ENCODE results near the gene HAUS7.
A peak's percentile ranks its signal among the peaks of the same experiment; 100 is the strongest.

HAUS7 gene

DNA sequence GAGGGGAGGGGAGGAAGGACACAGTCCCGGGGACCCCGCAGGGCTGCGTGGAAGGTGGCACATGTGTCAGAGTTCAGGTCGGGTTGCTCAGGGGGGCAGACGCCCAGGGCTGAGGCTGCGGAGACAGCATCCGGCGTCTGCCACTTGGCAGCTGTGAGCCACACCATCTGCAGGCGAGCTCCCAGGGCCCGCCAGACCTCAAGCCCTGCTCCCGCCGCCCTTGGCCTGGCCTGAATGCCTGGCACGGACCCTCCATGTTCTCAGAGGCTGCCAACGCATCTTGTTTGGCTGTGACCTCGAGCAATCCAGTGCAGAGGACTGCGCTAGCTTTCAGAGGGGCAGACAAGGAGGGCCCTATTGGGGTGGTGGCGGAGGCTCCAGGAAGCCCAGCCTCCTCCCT lies 29.5 kb upstream of the HAUS7 start:
- peaks cover 17% of the 10 kb centered on the region for H3K4me1 ChIP-seq (ENCODE audit: control insufficient read depth, insufficient read depth, low read depth, low read length)
- no peak overlapping the region for H3K18ac ChIP-seq (ENCODE audit: low read depth in 1 of 2, low read length in 2 of 2)
- H3K9ac ChIP-seq (ENCODE audit: low read length), result no peak overlapping the region
- H2BK5ac ChIP-seq (ENCODE audit: low read depth, low read length, poor library complexity, severe bottlenecking), result no peak overlapping the region
- H2BK12ac ChIP-seq (ENCODE audit: low read length in 2 of 2), result no peak overlapping the region
- no peak overlapping the region for H3K23ac ChIP-seq (ENCODE audit: low read length in 2 of 2)
- no peak overlapping the region for H3K27ac ChIP-seq (ENCODE audit: low read length, poor library complexity, severe bottlenecking)
- no peak overlapping the region for H3K4me2 ChIP-seq (ENCODE audit: low read length, poor library complexity, severe bottlenecking)
- no peak overlapping the region for H3K14ac ChIP-seq (ENCODE audit: low read length in 2 of 2)
- no peak overlapping the region for H4K8ac ChIP-seq (ENCODE audit: low read length)
- no peak overlapping the region for H3K4ac ChIP-seq (ENCODE audit: low read depth in 1 of 2, low read length in 2 of 2)
- H2AK5ac ChIP-seq (ENCODE audit: low read length, severe bottlenecking), result no peak overlapping the region
- peaks cover 0 to 6% of the 10 kb centered on the region in 2 experiments for H3K27me3 ChIP-seq (ENCODE audit: control insufficient read depth in 1 of 2, insufficient read depth in 1 of 2, low read length in 2 of 2)
- peaks cover 0 to 5% of the 10 kb centered on the region in 2 experiments for H3K36me3 ChIP-seq (ENCODE audit: control insufficient read depth in 1 of 2, insufficient read depth in 2 of 2, low read depth in 1 of 2, low read length in 2 of 2)
- H4K91ac ChIP-seq (ENCODE audit: low read length), result no peak overlapping the region
- H2BK120ac ChIP-seq (ENCODE audit: low read depth, low read length), result no peak overlapping the region
- H2AFZ ChIP-seq (ENCODE audit: low read depth, low read length), result no peak overlapping the region
- no peak for DNase-seq
- no peak overlapping the region for H2BK15ac ChIP-seq (ENCODE audit: low read depth, poor library complexity, severe bottlenecking)
- H3K79me1 ChIP-seq (replicated peaks; ENCODE audit: low read length, poor library complexity, severe bottlenecking), result no peaks in the 10 kb centered on the region
- H3K9me3 ChIP-seq (ENCODE audit: control insufficient read depth, low read length), result no peaks in the 10 kb centered on the region
- H3K4me3 ChIP-seq (ENCODE audit: insufficient read depth in 1 of 2, low read depth in 1 of 2, low read length in 2 of 2), result no peak overlapping the region
- 82% methylated on average over 14 of the region's 17 CpGs for WGBS

DNA sequence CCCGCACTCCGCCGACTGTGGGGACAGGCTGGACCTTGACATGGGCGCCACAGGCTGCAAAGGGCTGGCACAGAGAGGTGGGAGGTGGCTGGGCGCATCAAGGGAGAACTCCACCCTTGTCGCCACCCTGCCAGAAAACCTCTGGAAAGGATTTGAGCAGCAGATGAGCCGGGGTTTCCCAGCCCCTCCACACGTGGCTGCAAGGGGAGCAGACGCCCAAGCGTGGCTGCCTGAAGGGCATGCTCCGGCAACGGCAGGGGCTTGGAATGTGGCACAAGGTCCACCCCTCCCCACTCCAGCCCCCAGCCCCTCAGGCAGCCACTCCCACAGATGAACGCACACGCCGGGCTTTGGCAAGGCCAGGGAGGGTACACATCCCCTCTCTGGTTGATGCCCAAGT lies 29.0 kb upstream of the HAUS7 start:
- no peak overlapping the region for H3K9ac ChIP-seq (ENCODE audit: low read length)
- 85% methylated on average over 9 of the region's 15 CpGs for WGBS

DNA sequence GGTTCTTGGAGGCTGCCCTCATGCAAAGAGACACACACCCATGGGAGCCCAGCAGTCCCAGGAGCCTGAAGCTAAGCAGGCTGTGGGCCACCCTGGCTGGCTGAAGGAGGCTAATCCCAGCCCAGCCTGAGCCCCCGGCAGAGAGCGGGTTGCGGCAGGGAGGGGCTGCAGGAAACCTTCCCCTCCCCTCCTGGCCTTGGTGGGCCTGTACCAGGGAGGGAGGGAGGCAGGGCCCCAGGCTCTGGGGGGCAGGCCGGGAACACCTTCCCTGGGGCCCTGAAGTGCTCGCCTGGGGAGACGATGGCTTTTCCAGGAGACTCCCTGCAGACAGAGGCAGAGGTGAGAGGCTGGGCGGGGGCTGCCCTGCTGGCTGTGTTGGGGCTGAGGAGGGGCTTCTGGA lies 28.1 kb upstream of the HAUS7 start:
- Histone ChIP-seq H2BK15ac (ENCODE audit: low read depth, poor library complexity, severe bottlenecking) (no peak overlapping the region), H3K4me3 (ENCODE audit: insufficient read depth in 1 of 2, low read depth in 1 of 2, low read length in 2 of 2) (no peak overlapping the region), H3K9ac (ENCODE audit: low read length) (no peak overlapping the region), H3K4ac (ENCODE audit: low read depth in 1 of 2, low read length in 2 of 2) (no peak overlapping the region), H3K14ac (ENCODE audit: low read length in 2 of 2) (no peak overlapping the region), H3K79me1 (replicated peaks; ENCODE audit: low read length, poor library complexity, severe bottlenecking) (no peaks in the 10 kb centered on the region), H3K4me1 (ENCODE audit: control insufficient read depth, insufficient read depth, low read depth, low read length) (peaks cover 24% of the 10 kb centered on the region), H3K23ac (ENCODE audit: low read length in 2 of 2) (no peak overlapping the region), H3K9me3 (ENCODE audit: control insufficient read depth, low read length) (no peaks in the 10 kb centered on the region), H3K18ac (ENCODE audit: low read depth in 1 of 2, low read length in 2 of 2) (no peak overlapping the region), H2BK120ac (ENCODE audit: low read depth, low read length) (no peak overlapping the region), H3K36me3 (ENCODE audit: control insufficient read depth in 1 of 2, insufficient read depth in 2 of 2, low read depth in 1 of 2, low read length in 2 of 2) (no peaks in the 10 kb centered on the region), H3K4me2 (ENCODE audit: low read length, poor library complexity, severe bottlenecking) (no peak overlapping the region), H2BK12ac (ENCODE audit: low read length in 2 of 2) (no peak overlapping the region), H4K8ac (ENCODE audit: low read length) (no peak overlapping the region), H2AFZ (ENCODE audit: low read depth, low read length) (no peak overlapping the region), H3K27ac (ENCODE audit: low read length, poor library complexity, severe bottlenecking) (no peak overlapping the region), H3K27me3 (ENCODE audit: control insufficient read depth in 1 of 2, insufficient read depth in 1 of 2, low read length in 2 of 2) (peaks cover 0 to 6% of the 10 kb centered on the region in 2 experiments), H4K91ac (ENCODE audit: low read length) (no peak overlapping the region), H2BK5ac (ENCODE audit: low read depth, low read length, poor library complexity, severe bottlenecking) (no peak overlapping the region), H2AK5ac (ENCODE audit: low read length, severe bottlenecking) (no peak overlapping the region)
- WGBS, result 75% methylated on average over 6 of the region's 7 CpGs
- DNase-seq, result no peak

More for the DNA sequence above, 29.0 kb upstream of the HAUS7 start:
- no peak for DNase-seq
- no peak overlapping the region for H2BK15ac ChIP-seq (ENCODE audit: low read depth, poor library complexity, severe bottlenecking)
- H3K4me2 ChIP-seq (ENCODE audit: low read length, poor library complexity, severe bottlenecking), result no peak overlapping the region
- no peak overlapping the region for H3K4me3 ChIP-seq (ENCODE audit: insufficient read depth in 1 of 2, low read depth in 1 of 2, low read length in 2 of 2)
- no peaks in the 10 kb centered on the region for H3K79me1 ChIP-seq (replicated peaks; ENCODE audit: low read length, poor library complexity, severe bottlenecking)
- no peak overlapping the region for H3K4ac ChIP-seq (ENCODE audit: low read depth in 1 of 2, low read length in 2 of 2)
- no peak overlapping the region for H2AK5ac ChIP-seq (ENCODE audit: low read length, severe bottlenecking)
- no peak overlapping the region for H2BK12ac ChIP-seq (ENCODE audit: low read length in 2 of 2)
- H3K4me1 ChIP-seq (ENCODE audit: control insufficient read depth, insufficient read depth, low read depth, low read length), result peaks cover 20% of the 10 kb centered on the region
- no peak overlapping the region for H3K18ac ChIP-seq (ENCODE audit: low read depth in 1 of 2, low read length in 2 of 2)
- H2AFZ ChIP-seq (ENCODE audit: low read depth, low read length), result no peak overlapping the region
- H3K27ac ChIP-seq (ENCODE audit: low read length, poor library complexity, severe bottlenecking), result no peak overlapping the region
- H3K14ac ChIP-seq (ENCODE audit: low read length in 2 of 2), result no peak overlapping the region
- H3K9me3 ChIP-seq (ENCODE audit: control insufficient read depth, low read length), result no peaks in the 10 kb centered on the region
- H4K8ac ChIP-seq (ENCODE audit: low read length), result no peak overlapping the region
- H3K36me3 ChIP-seq (ENCODE audit: control insufficient read depth in 1 of 2, insufficient read depth in 2 of 2, low read depth in 1 of 2, low read length in 2 of 2), result no peaks in the 10 kb centered on the region
- no peak overlapping the region for H3K23ac ChIP-seq (ENCODE audit: low read length in 2 of 2)
- H4K91ac ChIP-seq (ENCODE audit: low read length), result no peak overlapping the region
- no peak overlapping the region for H2BK5ac ChIP-seq (ENCODE audit: low read depth, low read length, poor library complexity, severe bottlenecking)
- peaks cover 0 to 6% of the 10 kb centered on the region in 2 experiments for H3K27me3 ChIP-seq (ENCODE audit: control insufficient read depth in 1 of 2, insufficient read depth in 1 of 2, low read length in 2 of 2)
- no peak overlapping the region for H2BK120ac ChIP-seq (ENCODE audit: low read depth, low read length)

DNA sequence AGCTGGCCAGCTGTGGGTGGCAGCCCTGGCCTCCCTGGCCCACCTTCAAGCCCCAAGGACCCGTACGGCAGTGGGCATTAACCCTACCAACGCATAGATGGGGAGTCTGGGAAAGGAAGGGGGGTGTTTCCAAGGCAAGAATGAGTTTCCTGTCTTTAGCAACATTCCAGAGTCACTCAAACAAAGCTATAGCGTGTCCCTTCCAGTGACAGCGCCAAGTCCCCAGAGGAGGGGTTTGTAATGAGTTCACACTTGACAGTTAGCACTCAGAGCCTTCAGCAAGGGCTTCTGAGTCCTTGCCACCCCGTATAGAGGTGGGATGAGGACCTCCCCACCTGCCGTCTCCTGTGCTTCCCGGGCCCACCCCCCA lies 26.2 kb upstream of the HAUS7 start:
- Histone ChIP-seq H4K8ac (ENCODE audit: low read length) (no peak overlapping the region), H3K9me3 (ENCODE audit: control insufficient read depth, low read length) (no peaks in the 10 kb centered on the region), H3K4me2 (ENCODE audit: low read length, poor library complexity, severe bottlenecking) (no peak overlapping the region), H2AFZ (ENCODE audit: low read depth, low read length) (no peak overlapping the region), H3K36me3 (ENCODE audit: control insufficient read depth in 1 of 2, insufficient read depth in 2 of 2, low read depth in 1 of 2, low read length in 2 of 2) (no peaks in the 10 kb centered on the region), H3K4me1 (ENCODE audit: control insufficient read depth, insufficient read depth, low read depth, low read length) (peaks cover 26% of the 10 kb centered on the region), H3K27me3 (ENCODE audit: control insufficient read depth in 1 of 2, insufficient read depth in 1 of 2, low read length in 2 of 2) (peaks cover 0 to 6% of the 10 kb centered on the region in 2 experiments), H4K91ac (ENCODE audit: low read length) (peak overlapping the region; percentile 7), H2BK15ac (ENCODE audit: low read depth, poor library complexity, severe bottlenecking) (no peak overlapping the region), H3K23ac (ENCODE audit: low read length in 2 of 2) (no peak overlapping the region), H2AK5ac (ENCODE audit: low read length, severe bottlenecking) (no peak overlapping the region), H3K18ac (ENCODE audit: low read depth in 1 of 2, low read length in 2 of 2) (no peak overlapping the region), H3K14ac (ENCODE audit: low read length in 2 of 2) (no peak overlapping the region), H3K79me1 (replicated peaks; ENCODE audit: low read length, poor library complexity, severe bottlenecking) (no peaks in the 10 kb centered on the region), H3K4me3 (ENCODE audit: insufficient read depth in 1 of 2, low read depth in 1 of 2, low read length in 2 of 2) (no peak overlapping the region), H3K27ac (ENCODE audit: low read length, poor library complexity, severe bottlenecking) (no peak overlapping the region), H2BK120ac (ENCODE audit: low read depth, low read length) (no peak overlapping the region), H3K4ac (ENCODE audit: low read depth in 1 of 2, low read length in 2 of 2) (no peak overlapping the region), H2BK5ac (ENCODE audit: low read depth, low read length, poor library complexity, severe bottlenecking) (no peak overlapping the region), H2BK12ac (ENCODE audit: low read length in 2 of 2) (no peak overlapping the region), H3K9ac (ENCODE audit: low read length) (no peak overlapping the region)
- no peak for DNase-seq
- no CpG with 5 or more reads among the region's 8 CpGs for WGBS

Data from mesenchymal stem cell (in vitro differentiated cells and primary cell).